GM23338 (cell line): ENCODE data around the gene WFDC6.

Experiments
- CREB1 ChIP-seq: fragments of 250-450 bp; sonication (Bioruptor Pico); IDR thresholded peaks from 2 replicates; pipeline ENCODE4 v1.5.0; 2020; ENCODE audit warnings: low read depth, mild to moderate bottlenecking, moderate library complexity
- CTCF ChIP-seq, 2 experiments: fragments of 200-600 bp in 1 of 2; sonication (generic) in 1 of 2; conservative IDR thresholded peaks; 2 replicates each; pipeline versions ENCODE4 v1.5.1 to v1.6.1; 2016 to 2017; ENCODE audit warnings: antibody characterized with exemption in 2 of 2, low read depth in 2 of 2, mild to moderate bottlenecking in 2 of 2, moderate library complexity in 1 of 2
- EZH2 ChIP-seq: fragments of 200-600 bp; sonication (generic); IDR thresholded peaks from one replicate; pipeline ENCODE4 v1.8.0; 2017; ENCODE audit warnings: antibody characterized with exemption, mild to moderate bottlenecking, low read depth; ENCODE audit not compliant: unreplicated experiment
- EZH2phosphoT487 ChIP-seq: fragments of 200-600 bp; sonication (generic); IDR thresholded peaks from one replicate; pipeline ENCODE4 v1.8.1; 2018; ENCODE audit warnings: antibody characterized with exemption; ENCODE audit not compliant: unreplicated experiment
- JUNB ChIP-seq: IDR thresholded peaks from one replicate; pipeline ENCODE4 v1.6.1; 2016; ENCODE audit warnings: antibody characterized with exemption; ENCODE audit not compliant: unreplicated experiment
- NANOG ChIP-seq: IDR thresholded peaks from 2 replicates; pipeline ENCODE4 v1.6.1; 2016; ENCODE audit warnings: antibody characterized with exemption, borderline replicate concordance
- POLR2AphosphoS5 ChIP-seq: IDR thresholded peaks from 2 replicates; pipeline ENCODE4 v1.6.1; 2016; ENCODE audit warnings: antibody characterized with exemption, low read depth
- REST ChIP-seq: IDR thresholded peaks from one replicate; pipeline ENCODE4 v1.6.1; 2018; ENCODE audit warnings: antibody characterized with exemption; ENCODE audit not compliant: unreplicated experiment
- ZNF331 ChIP-seq: fragments of 250-450 bp; sonication (Bioruptor Pico); IDR thresholded peaks from 2 replicates; pipeline ENCODE4 v1.5.0; 2020; ENCODE audit warnings: low read depth, mild to moderate bottlenecking, moderate library complexity

- TF ChIP-seq POLR2AphosphoS5, result no peak
- no peak for TF ChIP-seq CTCF (conservative IDR thresholded peaks at IDR 0.05; ENCODE audit: low read depth in 2 of 2)
- TF ChIP-seq EZH2, result no peak
- no peak for TF ChIP-seq NANOG
- TF ChIP-seq ZNF331 (CRISPR knock-in tag), result no peak
- no peak for TF ChIP-seq JUNB
- TF ChIP-seq EZH2phosphoT487, result no peak
- TF ChIP-seq CREB1 (CRISPR knock-in tag), result no peak
- TF ChIP-seq REST, result no peak
Observed at GRCh38 chr20:45548410-45548809, 9.1 kb upstream of the WFDC6 start.
